Lower leg skin (tissue), 3 donors: ENCODE data around the gene TAS2R8.

Experiments used
- CTCF ChIP-seq, 3 donors: fragments of 450-650 bp; IDR thresholded peaks; one replicate each; pipeline ENCODE4 v1.5.1; 2016; ENCODE audit warnings: antibody characterized with exemption in 3 of 3, mild to moderate bottlenecking in 3 of 3, moderate library complexity in 2 of 3
- POLR2A ChIP-seq, 2 donors: fragments of 450-650 bp; IDR thresholded peaks; one replicate each; pipeline ENCODE4 v1.6.1; 2016 to 2017; ENCODE audit warnings: antibody characterized with exemption in 2 of 2, mild to moderate bottlenecking in 1 of 2, moderate library complexity in 1 of 2

GRCh38 chr12:10849425-10849878 lies 42.4 kb upstream of the TAS2R8 start, which contains the start of gene PRR4:
- TF ChIP-seq CTCF (IDR thresholded peaks at IDR 0.05) (no peak), POLR2A (IDR thresholded peaks at IDR 0.05) (no peak)
